ENCODE data around the gene VPS35L. TPM values are rescaled to one million over a fixed set of nuclear protein-coding genes. Genes with fewer than 3 reads are reported as not detected.

Gene VPS35L
- total RNA-seq, 1 experiment from 2014 or later: 51.1 TPM

- Histone ChIP-seq H3K4me3 (ENCODE audit: low read depth, low read length, poor library complexity, severe bottlenecking) (no peak overlapping the region), H3K9me3 (ENCODE audit: low read depth, low read length, poor library complexity, severe bottlenecking) (no peaks in the 10 kb centered on the region), H3K36me3 (ENCODE audit: insufficient read depth, low read length, poor library complexity, severe bottlenecking) (no peaks in the 10 kb centered on the region), H3K27ac (ENCODE audit: low read depth, low read length, poor library complexity, severe bottlenecking) (no peak overlapping the region), H3K27me3 (replicated peaks; ENCODE audit: insufficient read depth, low read depth, low read length, poor library complexity) (no peaks in the 10 kb centered on the region), H3K4me1 (ENCODE audit: insufficient read depth, low read length, poor library complexity, severe bottlenecking) (no peaks in the 10 kb centered on the region)
- intact Hi-C loops (cut with micrococcal nuclease; ENCODE audit: unreplicated experiment): no loop called here
- TF ChIP-seq EZH2 (IDR thresholded peaks at IDR 0.05; ENCODE audit: borderline replicate concordance, low read depth, low read length, poor library complexity, severe bottlenecking) (no peak), CTCF (conservative IDR thresholded peaks at IDR 0.05; ENCODE audit: low read depth, low read length) (no peak)
- no peak for DNase-seq (ENCODE audit: low spot score)
- CTCF ChIA-PET: no interaction called here
- BruUV-seq (replicated peaks): no TSS peak
- POLR2A ChIA-PET (ENCODE audit: low non-redundant PET): no interaction called here
Observed at GRCh38 chr16:19672378-19672777, 116.9 kb downstream of the VPS35L start.

DNA sequence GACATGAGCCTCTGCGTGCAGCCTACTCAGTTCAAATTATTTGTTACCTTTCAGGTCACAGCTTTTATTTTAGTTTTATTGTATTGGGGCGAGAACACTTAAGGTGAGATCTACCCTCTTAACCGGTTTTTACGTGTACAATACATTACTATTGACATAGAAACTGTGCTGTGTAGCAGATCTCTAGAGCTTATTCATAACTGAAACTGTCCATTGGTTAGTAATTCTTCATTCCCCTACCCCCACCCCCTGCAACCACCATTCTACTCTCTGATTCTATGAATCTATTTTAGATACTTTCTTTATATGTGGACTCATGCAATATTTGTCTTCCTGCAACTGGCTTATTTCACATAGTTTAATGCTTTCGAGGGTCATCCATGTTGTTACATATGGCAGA lies 119.0 kb downstream of the VPS35L start:
- CTCF ChIA-PET: no interaction called here

GRCh38 chr16:19677402-19677801 lies 121.9 kb downstream of the VPS35L start:
- Histone ChIP-seq H3K27ac (ENCODE audit: low read depth, low read length, poor library complexity, severe bottlenecking) (no peak overlapping the region), H3K36me3 (ENCODE audit: insufficient read depth, low read length, poor library complexity, severe bottlenecking) (no peaks in the 10 kb centered on the region), H3K9me3 (ENCODE audit: low read depth, low read length, poor library complexity, severe bottlenecking) (no peaks in the 10 kb centered on the region), H3K4me3 (ENCODE audit: low read depth, low read length, poor library complexity, severe bottlenecking) (no peak overlapping the region), H3K4me1 (ENCODE audit: insufficient read depth, low read length, poor library complexity, severe bottlenecking) (no peaks in the 10 kb centered on the region), H3K27me3 (replicated peaks; ENCODE audit: insufficient read depth, low read depth, low read length, poor library complexity) (no peaks in the 10 kb centered on the region)
- intact Hi-C loops (cut with micrococcal nuclease; ENCODE audit: unreplicated experiment): no loop called here
- TF ChIP-seq CTCF (conservative IDR thresholded peaks at IDR 0.05; ENCODE audit: low read depth, low read length) (no peak), EZH2 (IDR thresholded peaks at IDR 0.05; ENCODE audit: borderline replicate concordance, low read depth, low read length, poor library complexity, severe bottlenecking) (no peak)
- no peak for DNase-seq (ENCODE audit: low spot score)
- CTCF ChIA-PET: no interaction called here
- BruUV-seq (replicated peaks): no TSS peak
- POLR2A ChIA-PET (ENCODE audit: low non-redundant PET): interaction anchor here (0.9 kb wide), 1 partner anchor 11 kb away, joined by 4 read pairs; no protein-coding TSS in a partner anchor

More for the DNA sequence above, 119.0 kb downstream of the VPS35L start:
- Histone ChIP-seq H3K36me3 (ENCODE audit: insufficient read depth, low read length, poor library complexity, severe bottlenecking) (no peaks in the 10 kb centered on the region), H3K4me1 (ENCODE audit: insufficient read depth, low read length, poor library complexity, severe bottlenecking) (no peaks in the 10 kb centered on the region), H3K9me3 (ENCODE audit: low read depth, low read length, poor library complexity, severe bottlenecking) (no peaks in the 10 kb centered on the region), H3K4me3 (ENCODE audit: low read depth, low read length, poor library complexity, severe bottlenecking) (no peak overlapping the region), H3K27me3 (replicated peaks; ENCODE audit: insufficient read depth, low read depth, low read length, poor library complexity) (no peaks in the 10 kb centered on the region), H3K27ac (ENCODE audit: low read depth, low read length, poor library complexity, severe bottlenecking) (no peak overlapping the region)
- POLR2A ChIA-PET (ENCODE audit: low non-redundant PET): no interaction called here
- no TSS peak for BruUV-seq (replicated peaks)
- DNase-seq (ENCODE audit: low spot score): no peak
- intact Hi-C loops (cut with micrococcal nuclease; ENCODE audit: unreplicated experiment): no loop called here
- no peak for TF ChIP-seq EZH2 (IDR thresholded peaks at IDR 0.05; ENCODE audit: borderline replicate concordance, low read depth, low read length, poor library complexity, severe bottlenecking)
- TF ChIP-seq CTCF (conservative IDR thresholded peaks at IDR 0.05; ENCODE audit: low read depth, low read length): no peak

Data from A673 (cell line).